Measurements from ENCODE around the gene CPEB1. TPM values are rescaled to one million over a fixed set of nuclear protein-coding genes. Genes with fewer than 3 reads are reported as not detected.

CPEB1 gene
- total and polyA plus RNA-seq, 2 donors (not counting 1 experiment from before 2014, with no cell fraction given) = 8.4 to 62.3 TPM

DNA sequence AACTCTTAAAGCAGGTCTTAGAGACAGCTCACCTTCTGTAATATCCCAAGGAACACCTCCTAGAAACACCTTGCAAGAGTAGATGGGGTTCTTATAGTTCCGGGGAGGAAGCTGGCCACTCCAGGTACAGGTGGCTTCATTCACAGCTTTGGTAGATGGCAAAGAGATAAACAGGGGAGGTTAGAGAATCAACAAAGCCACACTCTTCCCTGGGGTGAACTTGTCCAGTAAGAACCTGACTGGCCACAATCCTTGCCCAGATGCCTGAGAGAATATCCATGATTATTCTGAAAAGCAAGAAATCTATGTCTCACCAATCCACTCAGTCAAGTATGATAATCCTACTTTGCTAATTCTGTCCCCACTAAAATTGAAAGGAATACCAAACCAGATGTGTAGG is 93.3 kb downstream of the CPEB1 start:
- Histone ChIP-seq H2AFZ (ENCODE audit: low read length) (no peak overlapping the region), H3K27me3 (ENCODE audit: control insufficient read depth, insufficient read depth, low read length) (no peaks in the 10 kb centered on the region), H3K9ac (ENCODE audit: insufficient read depth, low read length) (no peak overlapping the region), H3K27ac (ENCODE audit: insufficient read depth, low read length) (no peak overlapping the region), H3K79me2 (ENCODE audit: control insufficient read depth, insufficient read depth, low read length) (no peaks in the 10 kb centered on the region), H3K9me3 (ENCODE audit: control insufficient read depth, insufficient read depth, low read depth, low read length) (no peaks in the 10 kb centered on the region), H3K4me1 (ENCODE audit: control insufficient read depth, extremely low read depth, insufficient read depth, low read length) (no peaks in the 10 kb centered on the region), H3K36me3 (ENCODE audit: control insufficient read depth, insufficient read depth, low read length) (no peaks in the 10 kb centered on the region), H4K20me1 (ENCODE audit: control insufficient read depth, extremely low read depth, insufficient read depth, low read length) (no peaks in the 10 kb centered on the region), H3K4me2 (ENCODE audit: extremely low read depth, insufficient read depth, low read length) (no peak overlapping the region), H3K4me3 (replicated peaks in 1 of 4; ENCODE audit: control extremely low read depth in 1 of 4, insufficient read depth in 1 of 4, low read depth in 3 of 4, low read length in 4 of 4) (no peak overlapping the region)
- no peak for DNase-seq (ENCODE audit: low read depth in 2 of 2)
- no peak for TF ChIP-seq EZH2 (IDR thresholded peaks at IDR 0.05; ENCODE audit: low read length, missing control alignments)
- TF ChIP-seq, protein P1, sequence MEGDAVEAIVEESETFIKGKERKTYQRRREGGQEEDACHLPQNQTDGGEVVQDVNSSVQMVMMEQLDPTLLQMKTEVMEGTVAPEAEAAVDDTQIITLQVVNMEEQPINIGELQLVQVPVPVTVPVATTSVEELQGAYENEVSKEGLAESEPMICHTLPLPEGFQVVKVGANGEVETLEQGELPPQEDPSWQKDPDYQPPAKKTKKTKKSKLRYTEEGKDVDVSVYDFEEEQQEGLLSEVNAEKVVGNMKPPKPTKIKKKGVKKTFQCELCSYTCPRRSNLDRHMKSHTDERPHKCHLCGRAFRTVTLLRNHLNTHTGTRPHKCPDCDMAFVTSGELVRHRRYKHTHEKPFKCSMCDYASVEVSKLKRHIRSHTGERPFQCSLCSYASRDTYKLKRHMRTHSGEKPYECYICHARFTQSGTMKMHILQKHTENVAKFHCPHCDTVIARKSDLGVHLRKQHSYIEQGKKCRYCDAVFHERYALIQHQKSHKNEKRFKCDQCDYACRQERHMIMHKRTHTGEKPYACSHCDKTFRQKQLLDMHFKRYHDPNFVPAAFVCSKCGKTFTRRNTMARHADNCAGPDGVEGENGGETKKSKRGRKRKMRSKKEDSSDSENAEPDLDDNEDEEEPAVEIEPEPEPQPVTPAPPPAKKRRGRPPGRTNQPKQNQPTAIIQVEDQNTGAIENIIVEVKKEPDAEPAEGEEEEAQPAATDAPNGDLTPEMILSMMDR (conservative IDR thresholded peaks at IDR 0.05 in 1 of 2, IDR thresholded peaks at IDR 0.05 in 1 of 2; ENCODE audit: low read depth in 1 of 2, low read length in 2 of 2) = no peak

GRCh38 chr15:82552861-82553260 is 94.3 kb downstream of the CPEB1 start:
- Histone ChIP-seq H3K79me2 (ENCODE audit: control insufficient read depth, insufficient read depth, low read length) (no peaks in the 10 kb centered on the region), H3K4me2 (ENCODE audit: extremely low read depth, insufficient read depth, low read length) (no peak overlapping the region), H3K4me3 (replicated peaks in 1 of 4; ENCODE audit: control extremely low read depth in 1 of 4, insufficient read depth in 1 of 4, low read depth in 3 of 4, low read length in 4 of 4) (no peak overlapping the region), H3K9ac (ENCODE audit: insufficient read depth, low read length) (no peak overlapping the region), H3K9me3 (ENCODE audit: control insufficient read depth, insufficient read depth, low read depth, low read length) (no peaks in the 10 kb centered on the region), H3K36me3 (ENCODE audit: control insufficient read depth, insufficient read depth, low read length) (no peaks in the 10 kb centered on the region), H3K27ac (ENCODE audit: insufficient read depth, low read length) (no peak overlapping the region), H4K20me1 (ENCODE audit: control insufficient read depth, extremely low read depth, insufficient read depth, low read length) (no peaks in the 10 kb centered on the region), H3K4me1 (ENCODE audit: control insufficient read depth, extremely low read depth, insufficient read depth, low read length) (no peaks in the 10 kb centered on the region), H2AFZ (ENCODE audit: low read length) (no peak overlapping the region), H3K27me3 (ENCODE audit: control insufficient read depth, insufficient read depth, low read length) (no peaks in the 10 kb centered on the region)
- DNase-seq (ENCODE audit: low read depth in 2 of 2) = no peak
- TF ChIP-seq EZH2 (IDR thresholded peaks at IDR 0.05; ENCODE audit: low read length, missing control alignments) = no peak
- TF ChIP-seq, protein P1 (conservative IDR thresholded peaks at IDR 0.05 in 1 of 2, IDR thresholded peaks at IDR 0.05 in 1 of 2; ENCODE audit: low read depth in 1 of 2, low read length in 2 of 2) = no peak

GRCh38 chr15:82551646-82552247 is 95.4 kb downstream of the CPEB1 start:
- H3K27me3 ChIP-seq (ENCODE audit: control insufficient read depth, insufficient read depth, low read length) = no peaks in the 10 kb centered on the region
- H3K9me3 ChIP-seq (ENCODE audit: control insufficient read depth, insufficient read depth, low read depth, low read length) = no peaks in the 10 kb centered on the region
- H3K79me2 ChIP-seq (ENCODE audit: control insufficient read depth, insufficient read depth, low read length) = no peaks in the 10 kb centered on the region
- H4K20me1 ChIP-seq (ENCODE audit: control insufficient read depth, extremely low read depth, insufficient read depth, low read length) = no peaks in the 10 kb centered on the region
- no peaks in the 10 kb centered on the region for H3K36me3 ChIP-seq (ENCODE audit: control insufficient read depth, insufficient read depth, low read length)
- no peak overlapping the region for H2AFZ ChIP-seq (ENCODE audit: low read length)
- no peak overlapping the region for H3K4me2 ChIP-seq (ENCODE audit: extremely low read depth, insufficient read depth, low read length)
- DNase-seq (ENCODE audit: low read depth in 2 of 2) = peak in 1 of 2 donors; percentile 64
- no peak overlapping the region for H3K4me3 ChIP-seq (replicated peaks in 1 of 4; ENCODE audit: control extremely low read depth in 1 of 4, insufficient read depth in 1 of 4, low read depth in 3 of 4, low read length in 4 of 4)
- H3K4me1 ChIP-seq (ENCODE audit: control insufficient read depth, extremely low read depth, insufficient read depth, low read length) = no peaks in the 10 kb centered on the region
- no peak for TF ChIP-seq EZH2 (IDR thresholded peaks at IDR 0.05; ENCODE audit: low read length, missing control alignments)
- TF ChIP-seq, protein P1 (conservative IDR thresholded peaks at IDR 0.05 in 1 of 2, IDR thresholded peaks at IDR 0.05 in 1 of 2; ENCODE audit: low read depth in 1 of 2, low read length in 2 of 2) = no peak
- no peak overlapping the region for H3K27ac ChIP-seq (ENCODE audit: insufficient read depth, low read length)
- no peak overlapping the region for H3K9ac ChIP-seq (ENCODE audit: insufficient read depth, low read length)

Data from fibroblast of lung (primary cell).